HCT116 (cell line): ENCODE results near the gene PPFIBP1. TPM values are rescaled to one million over a fixed set of nuclear protein-coding genes. Genes with fewer than 3 reads are reported as not detected.

ENCODE experiments used
- ATAC-seq: fragments of 200-7000 bp; cut with Tn5 transposase; 2 replicates; pipeline ENCODE4 v1.9.1; 2020; ENCODE audit warnings: mild to moderate bottlenecking, moderate library complexity
- BruUV-seq: library from RNA; stranded (reverse); fragments of 400-500 nt; replicated peaks from 2 replicates; lab custom pipeline; 2021; lab: Mats Ljungman, UMichigan
- CTCF ChIA-PET: fragments of 300-600 bp; sonication (Branson Sonifier 250); formaldehyde crosslinking; loops from one replicate; lab custom pipeline; 2021; ENCODE audit warnings: antibody characterized with exemption; lab: Charles Lee
- POLR2A ChIA-PET: fragments of 300-600, 350-600 bp; sonication (Branson Sonifier 250); formaldehyde crosslinking; loops from one replicate; lab custom pipeline; 2021; ENCODE audit warnings: antibody characterized with exemption; lab: Charles Lee
- RAD21 ChIA-PET, 2 experiments: fragments of 300-600 bp; sonication (Branson Sonifier 250); formaldehyde crosslinking; loops; one replicate each; lab custom pipeline; 2023; ENCODE audit warnings: low total read pairs in 2 of 2; ENCODE audit not compliant: uncharacterized antibody in 2 of 2, unreplicated experiment in 2 of 2, low non-redundant PET in 1 of 2; lab: Charles Lee
- DNase-seq: peaks from one replicate; pipeline ENCODE4 v3.0.0-alpha.2; 2010; ENCODE audit warnings: low read depth, low spot score
- H2AFZ ChIP-seq: fragments of 200-600 bp; shearing (Covaris generic), sonication (generic); 2 replicates; pipeline ENCODE4 v1.6.1; 2017; ENCODE audit warnings: low read depth, mixed run types, mixed read lengths, antibody characterized with exemption, low read length; ENCODE audit not compliant: poor library complexity, severe bottlenecking
- H3K27ac ChIP-seq: 2 replicates; pipeline ENCODE4 v1.5.1; 2012; ENCODE audit warnings: low read depth, low read length
- H3K27me3 ChIP-seq: fragments of 200-600 bp; sonication (generic); 2 replicates; pipeline ENCODE4 v1.6.1; 2016; ENCODE audit warnings: mixed run types, low read length, mixed read lengths; ENCODE audit not compliant: insufficient read depth
- H3K36me3 ChIP-seq, 2 experiments: fragments of 200-500 bp in 1 of 2; fragments of 200-600 bp in 1 of 2; sonication (Bioruptor generic) in 1 of 2; sonication (generic) in 1 of 2; 2 replicates each; pipeline versions ENCODE4 v1.5.1 to v1.6.1; 2014 to 2016; ENCODE audit warnings: low read length in 2 of 2, inconsistent platforms in 1 of 2, mixed read lengths in 1 of 2, mixed run types in 1 of 2; ENCODE audit not compliant: insufficient read depth in 2 of 2, control insufficient read depth in 1 of 2
- H3K4me1 ChIP-seq, 2 experiments: fragments of 200-600 bp in 1 of 2; sonication (generic) in 1 of 2; 2 replicates each; pipeline versions ENCODE4 v1.5.1 to v1.6.1; 2012 to 2017; ENCODE audit warnings: low read length in 2 of 2, inconsistent platforms in 1 of 2, mild to moderate bottlenecking in 1 of 2, mixed read lengths in 1 of 2, mixed run types in 1 of 2, moderate library complexity in 1 of 2; ENCODE audit not compliant: insufficient read depth in 2 of 2, control insufficient read depth in 1 of 2
- H3K4me2 ChIP-seq: fragments of 200-600 bp; sonication (generic); 2 replicates; pipeline ENCODE4 v1.6.1; 2017; ENCODE audit warnings: mixed run types, low read length, mixed read lengths
- H3K4me3 ChIP-seq, 2 experiments: fragments of 200-600 bp in 1 of 2; sonication (generic) in 1 of 2; replicated peaks in 1 of 2; 2 replicates each; pipeline ENCODE4 v1.5.1; 2011 to 2016; ENCODE audit warnings: low read length in 2 of 2, control low read depth in 1 of 2, low read depth in 1 of 2, mild to moderate bottlenecking in 1 of 2, mixed read lengths in 1 of 2, mixed run types in 1 of 2
- H3K79me2 ChIP-seq: fragments of 200-600 bp; sonication (generic); 2 replicates; pipeline ENCODE4 v1.6.1; 2017; ENCODE audit warnings: mild to moderate bottlenecking, mixed run types, low read length, moderate library complexity, mixed read lengths; ENCODE audit not compliant: insufficient read depth
- H3K9ac ChIP-seq: fragments of 200-600 bp; sonication (generic); 2 replicates; pipeline ENCODE4 v1.6.1; 2016; ENCODE audit warnings: low read length, mixed read lengths
- H3K9me2 ChIP-seq: fragments of 200-600 bp; sonication (generic), shearing (Covaris generic); 2 replicates; pipeline ENCODE4 v1.6.1; 2017; ENCODE audit warnings: mixed run types, mild to moderate bottlenecking, moderate library complexity; ENCODE audit not compliant: insufficient read depth
- H3K9me3 ChIP-seq, 2 experiments: fragments of 200-500 bp in 1 of 2; fragments of 200-600 bp in 1 of 2; sonication (Bioruptor generic) in 1 of 2; sonication (generic) in 1 of 2; 2 replicates each; pipeline ENCODE4 v1.6.1; 2014 to 2017; ENCODE audit warnings: low read length in 2 of 2, mixed read lengths in 2 of 2, inconsistent platforms in 1 of 2, low read depth in 1 of 2, mild to moderate bottlenecking in 1 of 2, mixed run types in 1 of 2, moderate library complexity in 1 of 2; ENCODE audit not compliant: control insufficient read depth in 1 of 2, insufficient read depth in 1 of 2
- H4K20me1 ChIP-seq: fragments of 200-600 bp; sonication (generic), shearing (Covaris generic); 2 replicates; pipeline ENCODE4 v1.6.1; 2017; ENCODE audit warnings: mixed run types, mild to moderate bottlenecking, moderate library complexity; ENCODE audit not compliant: insufficient read depth
- ATF3 ChIP-seq: IDR thresholded peaks from 2 replicates; pipeline ENCODE4 v1.6.1; 2012
- CEBPB ChIP-seq: IDR thresholded peaks from 2 replicates; pipeline ENCODE4 v1.6.1; 2012; ENCODE audit warnings: low read depth
- ELF1 ChIP-seq: IDR thresholded peaks from 2 replicates; pipeline ENCODE4 v1.6.1; 2012; ENCODE audit warnings: low read depth, borderline replicate concordance
- EZH2 ChIP-seq: fragments of 200-600 bp; sonication (generic); IDR thresholded peaks from 2 replicates; pipeline ENCODE4 v1.6.1; 2017; ENCODE audit warnings: antibody characterized with exemption, mixed run types
- EZH2phosphoT487 ChIP-seq: fragments of 200-600 bp; IDR thresholded peaks from 2 replicates; pipeline ENCODE4 v1.6.1; 2018; ENCODE audit warnings: antibody characterized with exemption, borderline replicate concordance
- FOSL1 ChIP-seq: IDR thresholded peaks from 2 replicates; pipeline ENCODE4 v1.6.1; 2012; ENCODE audit warnings: low read depth
- MAX ChIP-seq: IDR thresholded peaks from 2 replicates; pipeline ENCODE4 v1.6.1; 2012
- RAD21 ChIP-seq: IDR thresholded peaks from 2 replicates; pipeline ENCODE4 v1.6.1; 2012; ENCODE audit warnings: low read depth, mild to moderate bottlenecking
- SP1 ChIP-seq: IDR thresholded peaks from 2 replicates; pipeline ENCODE4 v1.6.1; 2012; ENCODE audit warnings: low read depth
- TCF7L2 ChIP-seq: IDR thresholded peaks from 2 replicates; pipeline ENCODE4 v1.7.0; 2011; ENCODE audit warnings: borderline replicate concordance, inconsistent platforms; ENCODE audit not compliant: insufficient read depth, insufficient read length; ENCODE audit errors: extremely low read depth
- YY1 ChIP-seq: IDR thresholded peaks from 2 replicates; pipeline ENCODE4 v1.6.1; 2011; ENCODE audit warnings: low read length, low read depth, moderate library complexity, mild to moderate bottlenecking; ENCODE audit not compliant: insufficient replicate concordance; ENCODE audit errors: extremely low read depth
- ZFX ChIP-seq: fragments of 450-650 bp; IDR thresholded peaks from 2 replicates; pipeline ENCODE4 v1.6.1; 2017
- ZNF274 ChIP-seq: fragments of 200-500 bp; sonication (Bioruptor generic); IDR thresholded peaks from 2 replicates; pipeline ENCODE4 v1.6.1; 2014; ENCODE audit warnings: mild to moderate bottlenecking, low read depth, low read length, inconsistent platforms
- intact Hi-C: fragments of 100-400 bp; cut with micrococcal nuclease; formaldehyde crosslinking; loops from 2 replicates; pipeline ENCODE4 v1.10.0; 2022
- total RNA-seq: library from RNA; stranded (reverse); gene quantifications from one replicate; pipeline ENCODE4 v1.2.1, GENCODE V29; 2021; ENCODE audit not compliant: unreplicated experiment
- TF ChIP-seq, protein P1 (sequence below): IDR thresholded peaks from 2 replicates; pipeline ENCODE4 v1.6.1; 2012; ENCODE audit warnings: low read depth
- TF ChIP-seq, protein P2 (sequence below): IDR thresholded peaks from 2 replicates; pipeline ENCODE4 v1.6.1; 2011; ENCODE audit warnings: mild to moderate bottlenecking, low read length, moderate library complexity; ENCODE audit not compliant: insufficient replicate concordance; ENCODE audit errors: extremely low read depth

Gene PPFIBP1
- total RNA-seq, 1 experiment from 2014 or later: 102 TPM

DNA sequence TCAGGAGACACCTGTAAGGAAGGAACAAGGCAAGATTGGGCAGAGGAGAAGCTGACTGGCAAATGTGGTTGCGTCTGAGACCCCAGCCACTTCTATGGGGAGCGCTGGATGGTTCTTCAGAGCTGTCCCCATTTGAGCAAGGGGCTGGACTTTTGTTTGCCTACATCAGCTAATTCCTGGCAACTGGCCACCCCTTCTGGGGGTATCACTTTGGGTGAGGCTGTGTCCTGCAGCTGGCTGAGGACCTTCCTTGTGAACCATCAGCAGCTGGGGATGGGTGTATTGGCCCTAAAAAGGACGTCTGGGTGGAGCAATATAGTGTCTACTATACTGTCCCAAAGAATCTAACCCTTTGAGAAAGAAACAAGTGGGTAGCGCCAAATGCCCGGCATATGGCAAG, 23.6 kb downstream of the PPFIBP1 start (continued):
- TF ChIP-seq EZH2phosphoT487: no peak
- TF ChIP-seq, protein P1, sequence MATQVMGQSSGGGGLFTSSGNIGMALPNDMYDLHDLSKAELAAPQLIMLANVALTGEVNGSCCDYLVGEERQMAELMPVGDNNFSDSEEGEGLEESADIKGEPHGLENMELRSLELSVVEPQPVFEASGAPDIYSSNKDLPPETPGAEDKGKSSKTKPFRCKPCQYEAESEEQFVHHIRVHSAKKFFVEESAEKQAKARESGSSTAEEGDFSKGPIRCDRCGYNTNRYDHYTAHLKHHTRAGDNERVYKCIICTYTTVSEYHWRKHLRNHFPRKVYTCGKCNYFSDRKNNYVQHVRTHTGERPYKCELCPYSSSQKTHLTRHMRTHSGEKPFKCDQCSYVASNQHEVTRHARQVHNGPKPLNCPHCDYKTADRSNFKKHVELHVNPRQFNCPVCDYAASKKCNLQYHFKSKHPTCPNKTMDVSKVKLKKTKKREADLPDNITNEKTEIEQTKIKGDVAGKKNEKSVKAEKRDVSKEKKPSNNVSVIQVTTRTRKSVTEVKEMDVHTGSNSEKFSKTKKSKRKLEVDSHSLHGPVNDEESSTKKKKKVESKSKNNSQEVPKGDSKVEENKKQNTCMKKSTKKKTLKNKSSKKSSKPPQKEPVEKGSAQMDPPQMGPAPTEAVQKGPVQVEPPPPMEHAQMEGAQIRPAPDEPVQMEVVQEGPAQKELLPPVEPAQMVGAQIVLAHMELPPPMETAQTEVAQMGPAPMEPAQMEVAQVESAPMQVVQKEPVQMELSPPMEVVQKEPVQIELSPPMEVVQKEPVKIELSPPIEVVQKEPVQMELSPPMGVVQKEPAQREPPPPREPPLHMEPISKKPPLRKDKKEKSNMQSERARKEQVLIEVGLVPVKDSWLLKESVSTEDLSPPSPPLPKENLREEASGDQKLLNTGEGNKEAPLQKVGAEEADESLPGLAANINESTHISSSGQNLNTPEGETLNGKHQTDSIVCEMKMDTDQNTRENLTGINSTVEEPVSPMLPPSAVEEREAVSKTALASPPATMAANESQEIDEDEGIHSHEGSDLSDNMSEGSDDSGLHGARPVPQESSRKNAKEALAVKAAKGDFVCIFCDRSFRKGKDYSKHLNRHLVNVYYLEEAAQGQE: no peak
- no peak for TF ChIP-seq EZH2
- no peak for TF ChIP-seq CEBPB
- TF ChIP-seq FOSL1: no peak

GRCh38 chr12:27548301-27549199, 24.5 kb downstream of the PPFIBP1 start:
- intact Hi-C loops: loop anchor here (2.0 kb wide), 1 partner anchor 24 kb away; the partner anchor contains the start of gene PPFIBP1
- ATAC-seq (no peak; the same call in 1 of the 2 replicates), DNase-seq (no peak)
- Histone ChIP-seq H4K20me1 (no peaks in the 10 kb centered on the region), H3K4me1 (peaks cover 67 to 82% of the 10 kb centered on the region in 2 experiments), H3K9me3 (no peaks in the 10 kb centered on the region), H2AFZ (no peak overlapping the region), H3K79me2 (peaks cover 79% of the 10 kb centered on the region), H3K4me2 (peak overlapping the region; percentile 84), H3K4me3 (peak overlapping the region; percentile 8 to 48; a peak in 3 of 4 replicates), H3K9ac (0 out of 2 replicates have a peak overlapping the region, but pooled peaks have one; percentile 14), H3K27me3 (no peaks in the 10 kb centered on the region), H3K9me2 (no peaks in the 10 kb centered on the region), H3K36me3 (no peaks in the 10 kb centered on the region), H3K27ac (peak overlapping the region; percentile 82)
- ChIA-PET RAD21 (no interaction called here), POLR2A (no interaction called here), CTCF (interaction anchor here (1.1 kb wide), 1 partner anchor 87 kb away, joined by 3 read pairs; no protein-coding TSS in a partner anchor)
- BruUV-seq: no TSS peak
- TF ChIP-seq ZFX (no peak), SP1 (no peak), RAD21 (no peak), ELF1 (no peak), ZNF274 (no peak), ATF3 (no peak), YY1 (no peak), EZH2 (no peak), MAX (no peak), TCF7L2 (no peak)
- TF ChIP-seq, protein P2, sequence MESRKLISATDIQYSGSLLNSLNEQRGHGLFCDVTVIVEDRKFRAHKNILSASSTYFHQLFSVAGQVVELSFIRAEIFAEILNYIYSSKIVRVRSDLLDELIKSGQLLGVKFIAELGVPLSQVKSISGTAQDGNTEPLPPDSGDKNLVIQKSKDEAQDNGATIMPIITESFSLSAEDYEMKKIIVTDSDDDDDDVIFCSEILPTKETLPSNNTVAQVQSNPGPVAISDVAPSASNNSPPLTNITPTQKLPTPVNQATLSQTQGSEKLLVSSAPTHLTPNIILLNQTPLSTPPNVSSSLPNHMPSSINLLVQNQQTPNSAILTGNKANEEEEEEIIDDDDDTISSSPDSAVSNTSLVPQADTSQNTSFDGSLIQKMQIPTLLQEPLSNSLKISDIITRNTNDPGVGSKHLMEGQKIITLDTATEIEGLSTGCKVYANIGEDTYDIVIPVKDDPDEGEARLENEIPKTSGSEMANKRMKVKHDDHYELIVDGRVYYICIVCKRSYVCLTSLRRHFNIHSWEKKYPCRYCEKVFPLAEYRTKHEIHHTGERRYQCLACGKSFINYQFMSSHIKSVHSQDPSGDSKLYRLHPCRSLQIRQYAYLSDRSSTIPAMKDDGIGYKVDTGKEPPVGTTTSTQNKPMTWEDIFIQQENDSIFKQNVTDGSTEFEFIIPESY: no peak
